ENCODE results near the gene IKZF4. TPM values are rescaled to one million over a fixed set of nuclear protein-coding genes. Genes with fewer than 3 reads are reported as not detected.
A peak's percentile ranks its signal among the peaks of the same experiment; 100 is the strongest.
"Not testable (repeated sequence)": the region's sequence is repeated elsewhere in the genome, so short reads cannot be mapped to it uniquely, and the experiment has no call there.

The IKZF4 gene
- 0.35 TPM for polyA plus RNA-seq

GRCh38 chr12:56020423-56021184, at the start of gene IKZF4:
IKZF4 (plus strand) TSS chr12:56021043; CDS start chr12:56021494, 451 bp downstream.
- H3K4me3 Mint-ChIP-seq, result peak within 1 kb of the TSS in 3 of 4 donors; percentile 48 to 66 (median 51)
- H3K27ac Mint-ChIP-seq, result no peak within 1 kb of the TSS
- H3K36me3 Mint-ChIP-seq, result peaks cover 2% of the 10 kb centered on the region
- H3K4me1 Mint-ChIP-seq, result peaks cover 0 to 3% (median 0%) of the 10 kb centered on the region in 3 donors
- no peaks in the 10 kb centered on the region for H3K9me3 Mint-ChIP-seq
- no peaks in the 10 kb centered on the region for H3K27me3 Mint-ChIP-seq

- peaks cover 9 to 22% (median 12%) of the 10 kb centered on the region in 3 donors for H3K4me1 Mint-ChIP-seq
- H3K4me3 Mint-ChIP-seq, result peak overlapping the region in 2 of 4 donors; percentile 26 to 50
- no peaks in the 10 kb centered on the region for H3K9me3 Mint-ChIP-seq
- no peaks in the 10 kb centered on the region for H3K27me3 Mint-ChIP-seq
- no peak overlapping the region for H3K27ac Mint-ChIP-seq
- H3K36me3 Mint-ChIP-seq, result no peaks in the 10 kb centered on the region
Observed at GRCh38 chr12:55972042-55972441, 48.8 kb upstream of the IKZF4 start.

GRCh38 chr12:55972456-55972855, 48.4 kb upstream of the IKZF4 start:
- Mint-ChIP-seq H3K36me3 (no peaks in the 10 kb centered on the region), H3K27me3 (no peaks in the 10 kb centered on the region), H3K27ac (no peak overlapping the region), H3K4me1 (peaks cover 8 to 21% (median 11%) of the 10 kb centered on the region in 3 donors), H3K9me3 (no peaks in the 10 kb centered on the region), H3K4me3 (peak overlapping the region in 2 of 4 donors; percentile 26 to 50)

GRCh38 chr12:55972911-55973598, 47.8 kb upstream of the IKZF4 start:
- no peak overlapping the region for H3K27ac Mint-ChIP-seq
- no peaks in the 10 kb centered on the region for H3K9me3 Mint-ChIP-seq
- no peaks in the 10 kb centered on the region for H3K27me3 Mint-ChIP-seq

GRCh38 chr12:55973599-55974307, 47.1 kb upstream of the IKZF4 start, which contains the start of gene RAB5B:
RAB5B (plus strand) TSS chr12:55974078; CDS start chr12:55986961, 12,883 bp downstream.
- Mint-ChIP-seq H3K4me1 (peaks cover 0 to 20% (median 3%) of the 10 kb centered on the region in 3 donors), H3K36me3 (no peaks in the 10 kb centered on the region), H3K27me3 (no peaks in the 10 kb centered on the region), H3K4me3 (no peak within 1 kb of the TSS), H3K9me3 (no peaks in the 10 kb centered on the region), H3K27ac (no peak within 1 kb of the TSS)

More at GRCh38 chr12:55972911-55973598, 47.8 kb upstream of the IKZF4 start:
- H3K4me1 Mint-ChIP-seq, result peaks cover 4 to 19% (median 5%) of the 10 kb centered on the region in 3 donors
- H3K36me3 Mint-ChIP-seq, result no peaks in the 10 kb centered on the region
- no peak overlapping the region for H3K4me3 Mint-ChIP-seq

GRCh38 chr12:55974308-55974730, 46.5 kb upstream of the IKZF4 start:
- Mint-ChIP-seq H3K27me3 (no peaks in the 10 kb centered on the region), H3K36me3 (no peaks in the 10 kb centered on the region), H3K9me3 (no peaks in the 10 kb centered on the region), H3K4me1 (peaks cover 4 to 23% (median 5%) of the 10 kb centered on the region in 3 donors), H3K27ac (no peak overlapping the region), H3K4me3 (no peak overlapping the region)

GRCh38 chr12:55978393-55978792, 42.5 kb upstream of the IKZF4 start:
- Mint-ChIP-seq H3K4me1 (peaks cover 15 to 28% (median 19%) of the 10 kb centered on the region in 3 donors), H3K27me3 (no peaks in the 10 kb centered on the region), H3K4me3 (peak overlapping the region in 1 of 4 donors; percentile 17), H3K9me3 (no peaks in the 10 kb centered on the region), H3K36me3 (peaks cover 1% of the 10 kb centered on the region), H3K27ac (no peak overlapping the region)

GRCh38 chr12:55979069-55979468, 41.8 kb upstream of the IKZF4 start:
- Mint-ChIP-seq H3K4me3 (peak overlapping the region in 1 of 4 donors; percentile 44), H3K27ac (no peak overlapping the region), H3K9me3 (no peaks in the 10 kb centered on the region), H3K36me3 (peaks cover 1% of the 10 kb centered on the region), H3K27me3 (no peaks in the 10 kb centered on the region), H3K4me1 (peaks cover 18 to 32% (median 21%) of the 10 kb centered on the region in 3 donors)

GRCh38 chr12:55981882-55982281, 39.0 kb upstream of the IKZF4 start:
- Mint-ChIP-seq H3K4me3 (peak overlapping the region in 1 of 4 donors; percentile 37), H3K4me1 (peaks cover 23 to 25% (median 24%) of the 10 kb centered on the region in 3 donors)
- not testable (repeated sequence) for H3K27me3 Mint-ChIP-seq, H3K27ac Mint-ChIP-seq, H3K36me3 Mint-ChIP-seq, H3K9me3 Mint-ChIP-seq

GRCh38 chr12:55982319-55982936, 38.4 kb upstream of the IKZF4 start:
- Mint-ChIP-seq H3K4me1 (peaks cover 22 to 25% (median 24%) of the 10 kb centered on the region in 3 donors), H3K27me3 (no peaks in the 10 kb centered on the region), H3K9me3 (no peaks in the 10 kb centered on the region), H3K27ac (peak overlapping the region in 1 of 3 donors; percentile 50), H3K36me3 (peaks cover 1% of the 10 kb centered on the region), H3K4me3 (peak overlapping the region in 2 of 4 donors; percentile 51 to 58)

GRCh38 chr12:55983232-55983842, 37.5 kb upstream of the IKZF4 start:
- no peaks in the 10 kb centered on the region for H3K9me3 Mint-ChIP-seq
- no peaks in the 10 kb centered on the region for H3K27me3 Mint-ChIP-seq
- H3K4me3 Mint-ChIP-seq, result peak overlapping the region in 3 of 4 donors; percentile 57 to 69 (median 63)
- peaks cover 17 to 25% (median 24%) of the 10 kb centered on the region in 3 donors for H3K4me1 Mint-ChIP-seq
- H3K36me3 Mint-ChIP-seq, result peaks cover 1% of the 10 kb centered on the region
- H3K27ac Mint-ChIP-seq, result peak overlapping the region; percentile 16 to 74 (median 59)

GRCh38 chr12:55984861-55985260, 36.0 kb upstream of the IKZF4 start:
- no peak overlapping the region for H3K27ac Mint-ChIP-seq
- no peak overlapping the region for H3K4me3 Mint-ChIP-seq
- no peaks in the 10 kb centered on the region for H3K9me3 Mint-ChIP-seq
- H3K27me3 Mint-ChIP-seq, result no peaks in the 10 kb centered on the region
- peaks cover 1% of the 10 kb centered on the region for H3K36me3 Mint-ChIP-seq
- peaks cover 13 to 18% (median 18%) of the 10 kb centered on the region in 3 donors for H3K4me1 Mint-ChIP-seq

GRCh38 chr12:55985341-55985740, 35.5 kb upstream of the IKZF4 start:
- Mint-ChIP-seq H3K9me3 (no peaks in the 10 kb centered on the region), H3K4me1 (peaks cover 13 to 18% (median 18%) of the 10 kb centered on the region in 3 donors), H3K4me3 (peak overlapping the region in 1 of 4 donors; percentile 12), H3K27ac (no peak overlapping the region), H3K36me3 (peaks cover 1% of the 10 kb centered on the region), H3K27me3 (no peaks in the 10 kb centered on the region)

- not testable (repeated sequence) for H3K27me3 Mint-ChIP-seq, H3K27ac Mint-ChIP-seq, H3K36me3 Mint-ChIP-seq, H3K9me3 Mint-ChIP-seq, H3K4me3 Mint-ChIP-seq
- peaks cover 13 to 18% (median 15%) of the 10 kb centered on the region in 3 donors for H3K4me1 Mint-ChIP-seq
Observed at GRCh38 chr12:55985976-55986375, 34.9 kb upstream of the IKZF4 start.
